Measurements from ENCODE around the gene SERPINC1.

DNA sequence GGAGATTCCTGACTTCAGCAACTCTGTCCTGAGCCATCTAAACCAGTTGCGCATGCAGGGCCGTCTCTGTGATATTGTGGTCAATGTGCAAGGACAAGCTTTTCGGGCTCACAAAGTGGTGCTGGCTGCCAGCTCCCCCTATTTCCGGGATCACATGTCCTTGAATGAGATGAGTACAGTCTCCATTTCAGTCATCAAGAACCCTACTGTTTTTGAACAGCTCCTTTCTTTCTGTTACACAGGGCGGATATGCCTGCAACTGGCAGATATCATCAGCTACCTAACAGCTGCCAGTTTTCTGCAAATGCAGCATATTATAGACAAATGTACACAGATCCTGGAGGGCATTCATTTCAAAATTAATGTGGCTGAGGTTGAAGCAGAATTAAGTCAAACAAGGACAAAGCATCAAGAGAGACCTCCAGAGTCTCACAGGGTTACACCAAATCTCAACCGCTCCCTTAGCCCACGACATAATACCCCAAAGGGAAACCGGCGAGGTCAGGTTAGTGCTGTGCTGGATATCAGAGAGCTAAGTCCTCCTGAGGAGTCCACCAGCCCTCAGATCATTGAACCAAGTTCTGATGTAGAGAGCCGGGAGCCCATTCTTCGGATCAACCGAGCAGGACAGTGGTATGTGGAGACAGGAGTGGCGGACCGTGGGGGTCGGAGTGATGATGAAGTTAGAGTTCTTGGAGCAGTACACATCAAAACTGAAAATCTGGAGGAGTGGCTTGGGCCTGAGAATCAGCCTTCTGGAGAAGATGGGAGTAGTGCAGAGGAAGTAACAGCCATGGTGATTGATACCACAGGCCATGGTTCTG, 46.7 kb downstream of the SERPINC1 start:
- TF ChIP-seq, protein P1, sequence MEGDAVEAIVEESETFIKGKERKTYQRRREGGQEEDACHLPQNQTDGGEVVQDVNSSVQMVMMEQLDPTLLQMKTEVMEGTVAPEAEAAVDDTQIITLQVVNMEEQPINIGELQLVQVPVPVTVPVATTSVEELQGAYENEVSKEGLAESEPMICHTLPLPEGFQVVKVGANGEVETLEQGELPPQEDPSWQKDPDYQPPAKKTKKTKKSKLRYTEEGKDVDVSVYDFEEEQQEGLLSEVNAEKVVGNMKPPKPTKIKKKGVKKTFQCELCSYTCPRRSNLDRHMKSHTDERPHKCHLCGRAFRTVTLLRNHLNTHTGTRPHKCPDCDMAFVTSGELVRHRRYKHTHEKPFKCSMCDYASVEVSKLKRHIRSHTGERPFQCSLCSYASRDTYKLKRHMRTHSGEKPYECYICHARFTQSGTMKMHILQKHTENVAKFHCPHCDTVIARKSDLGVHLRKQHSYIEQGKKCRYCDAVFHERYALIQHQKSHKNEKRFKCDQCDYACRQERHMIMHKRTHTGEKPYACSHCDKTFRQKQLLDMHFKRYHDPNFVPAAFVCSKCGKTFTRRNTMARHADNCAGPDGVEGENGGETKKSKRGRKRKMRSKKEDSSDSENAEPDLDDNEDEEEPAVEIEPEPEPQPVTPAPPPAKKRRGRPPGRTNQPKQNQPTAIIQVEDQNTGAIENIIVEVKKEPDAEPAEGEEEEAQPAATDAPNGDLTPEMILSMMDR (IDR thresholded peaks at IDR 0.05), result no peak
- no peak for TF ChIP-seq POLR2A (IDR thresholded peaks at IDR 0.05)
